HEK293T (cell line): ENCODE data around the gene CARD14.

ENCODE experiments used
- ARNT ChIP-seq: fragments of 450-650 bp; IDR thresholded peaks from 2 replicates; pipeline ENCODE4 v1.6.1; 2017; ENCODE audit warnings: mild to moderate bottlenecking
- BHLHE40 ChIP-seq: fragments of 450-650 bp; IDR thresholded peaks from 2 replicates; pipeline ENCODE4 v1.6.1; 2016; ENCODE audit warnings: mild to moderate bottlenecking, moderate library complexity, borderline replicate concordance
- ELF4 ChIP-seq: fragments of 450-650 bp; IDR thresholded peaks from 2 replicates; pipeline ENCODE4 v1.6.1; 2017; ENCODE audit warnings: antibody characterized with exemption
- FOXK2 ChIP-seq: fragments of 450-650 bp; IDR thresholded peaks from 2 replicates; pipeline ENCODE4 v1.6.1; 2016; ENCODE audit warnings: mild to moderate bottlenecking
- FOXM1 ChIP-seq: fragments of 450-650 bp; IDR thresholded peaks from 2 replicates; pipeline ENCODE4 v1.6.1; 2017; ENCODE audit warnings: mild to moderate bottlenecking, borderline replicate concordance
- HDGF ChIP-seq: fragments of 450-650 bp; IDR thresholded peaks from 2 replicates; pipeline ENCODE4 v1.6.1; 2017; ENCODE audit warnings: antibody characterized with exemption, borderline replicate concordance
- L3MBTL2 ChIP-seq: fragments of 450-650 bp; conservative IDR thresholded peaks from 2 replicates; pipeline ENCODE4 v1.6.1; 2016; ENCODE audit warnings: mild to moderate bottlenecking
- LEF1 ChIP-seq: fragments of 450-650 bp; IDR thresholded peaks from 2 replicates; pipeline ENCODE4 v1.6.1; 2017; ENCODE audit warnings: mild to moderate bottlenecking, borderline replicate concordance
- NFRKB ChIP-seq: fragments of 450-650 bp; IDR thresholded peaks from 2 replicates; pipeline ENCODE4 v1.6.1; 2016; ENCODE audit warnings: mild to moderate bottlenecking, moderate library complexity
- SP1 ChIP-seq: fragments of 450-650 bp; IDR thresholded peaks from 2 replicates; pipeline ENCODE4 v1.6.1; 2017
- TARDBP ChIP-seq: fragments of 450-650 bp; IDR thresholded peaks from 2 replicates; pipeline ENCODE4 v1.6.1; 2016
- ZNF384 ChIP-seq: fragments of 450-650 bp; IDR thresholded peaks from 2 replicates; pipeline ENCODE4 v1.6.1; 2016
- TF ChIP-seq, protein P1 (sequence below): fragments of 450-650 bp; IDR thresholded peaks from 2 replicates; pipeline ENCODE4 v1.6.1; 2016

DNA sequence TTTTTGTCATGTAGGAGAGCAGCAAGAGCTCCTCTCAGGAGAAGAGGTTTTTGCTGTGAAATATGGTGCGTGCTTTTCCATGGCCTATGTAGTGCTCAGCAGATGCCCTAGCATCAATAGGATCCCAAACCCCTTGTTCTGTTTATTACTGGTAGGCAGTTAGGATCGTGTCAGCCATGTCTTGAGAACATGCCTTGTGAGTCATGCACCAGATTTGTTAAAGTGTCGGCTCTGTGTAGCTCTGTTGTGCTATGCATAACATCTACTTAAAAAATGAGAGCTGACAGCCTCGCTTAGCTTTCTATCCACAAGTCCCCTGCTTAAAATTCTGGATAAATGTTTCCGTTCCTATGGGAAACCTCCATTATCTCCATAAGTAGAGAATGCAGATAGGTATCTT is 18.5 kb upstream of the CARD14 start:
- TF ChIP-seq L3MBTL2 (no peak), BHLHE40 (no peak), SP1 (no peak), FOXM1 (no peak), ZNF384 (no peak), TARDBP (no peak), FOXK2 (no peak), HDGF (no peak), NFRKB (no peak), ARNT (no peak), LEF1 (no peak), ELF4 (no peak)
- TF ChIP-seq, protein P1, sequence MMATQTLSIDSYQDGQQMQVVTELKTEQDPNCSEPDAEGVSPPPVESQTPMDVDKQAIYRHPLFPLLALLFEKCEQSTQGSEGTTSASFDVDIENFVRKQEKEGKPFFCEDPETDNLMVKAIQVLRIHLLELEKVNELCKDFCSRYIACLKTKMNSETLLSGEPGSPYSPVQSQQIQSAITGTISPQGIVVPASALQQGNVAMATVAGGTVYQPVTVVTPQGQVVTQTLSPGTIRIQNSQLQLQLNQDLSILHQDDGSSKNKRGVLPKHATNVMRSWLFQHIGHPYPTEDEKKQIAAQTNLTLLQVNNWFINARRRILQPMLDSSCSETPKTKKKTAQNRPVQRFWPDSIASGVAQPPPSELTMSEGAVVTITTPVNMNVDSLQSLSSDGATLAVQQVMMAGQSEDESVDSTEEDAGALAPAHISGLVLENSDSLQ = no peak
